ENCODE data around the gene PKNOX2. TPM values are rescaled to one million over a fixed set of nuclear protein-coding genes. Genes with fewer than 3 reads are reported as not detected.
A peak's percentile ranks its signal among the peaks of the same experiment; 100 is the strongest.

PKNOX2 gene
- total RNA-seq, 4 donors from 2014 or later: 0.27 to 4.8 (median 0.75) TPM; not detected in 1

DNA sequence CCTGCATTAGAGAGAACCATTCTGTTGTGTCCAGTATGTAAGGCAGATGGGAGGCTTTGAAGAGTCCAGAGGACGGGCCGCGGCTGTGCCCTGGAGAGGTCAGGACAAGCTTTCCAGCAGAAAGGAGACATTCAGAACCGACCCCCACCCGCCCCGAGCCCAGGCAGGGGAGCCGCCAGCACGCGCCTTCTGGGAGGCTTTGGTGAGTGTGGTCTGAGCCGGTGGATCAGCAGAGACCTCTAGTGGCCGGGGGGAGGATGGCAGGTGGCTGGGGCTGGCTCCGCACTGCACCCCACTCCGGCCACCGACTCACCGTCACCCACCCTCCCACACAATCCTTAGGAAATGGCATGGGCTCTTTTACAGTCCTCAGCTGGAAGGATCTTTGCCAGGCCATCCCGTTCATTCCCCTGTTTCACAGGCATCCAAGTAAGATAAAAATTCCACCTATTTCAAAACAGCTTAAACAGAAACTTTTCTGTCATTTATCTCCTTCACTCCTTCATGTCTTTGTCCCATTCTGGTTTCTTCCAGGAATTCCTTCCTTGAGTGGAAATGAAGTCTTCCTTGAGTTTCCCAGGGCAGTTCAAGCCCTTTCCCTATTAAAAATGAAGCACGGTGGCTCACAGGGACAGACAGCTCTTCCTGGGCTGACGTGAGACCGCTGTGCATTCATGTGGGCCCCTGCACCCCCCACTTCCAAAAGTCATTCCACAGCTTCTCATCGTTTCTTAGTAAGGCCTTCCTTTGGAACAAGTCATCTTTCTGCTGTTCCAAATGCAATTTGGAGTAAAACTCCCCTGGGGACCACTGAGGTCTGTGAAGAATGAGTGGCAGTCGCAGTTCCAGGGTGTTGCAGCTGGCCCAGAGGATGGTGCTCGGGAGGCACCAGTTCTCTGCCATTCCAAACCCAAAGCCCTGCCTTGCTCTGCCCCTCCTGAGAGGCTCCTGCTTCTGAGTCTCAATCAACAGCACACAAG, 240.6 kb downstream of the PKNOX2 start:
- H3K27me3 ChIP-seq: peaks cover 10% of the 10 kb centered on the region
- peak; percentile 63 for DNase-seq
- no peak overlapping the region for H3K27ac ChIP-seq
- H3K36me3 ChIP-seq: no peaks in the 10 kb centered on the region
- no peaks in the 10 kb centered on the region for H3K9me3 ChIP-seq
- intact Hi-C loops (cut with DNase I; ENCODE audit: low total_unique reads) (no loop called here), in situ Hi-C loops (cut with MboI; ENCODE audit: low pct_ligation_motif_present in 1 of 4, low pct_unique_long_range_greater_than_20kb in 1 of 4, low sequenced_read_pairs in 3 of 4) (loop anchor here in 1 of 4 donors (25.0 kb wide), 1 partner anchor 443 kb away; the partner anchor contains the start of gene CCDC15)
- no peak overlapping the region for H3K4me3 ChIP-seq
- TF ChIP-seq POLR2A (IDR thresholded peaks at IDR 0.05) (no peak), EP300 (IDR thresholded peaks at IDR 0.05; ENCODE audit: low read depth) (no peak), POLR2AphosphoS5 (IDR thresholded peaks at IDR 0.05) (no peak)
- TF ChIP-seq, protein P1, sequence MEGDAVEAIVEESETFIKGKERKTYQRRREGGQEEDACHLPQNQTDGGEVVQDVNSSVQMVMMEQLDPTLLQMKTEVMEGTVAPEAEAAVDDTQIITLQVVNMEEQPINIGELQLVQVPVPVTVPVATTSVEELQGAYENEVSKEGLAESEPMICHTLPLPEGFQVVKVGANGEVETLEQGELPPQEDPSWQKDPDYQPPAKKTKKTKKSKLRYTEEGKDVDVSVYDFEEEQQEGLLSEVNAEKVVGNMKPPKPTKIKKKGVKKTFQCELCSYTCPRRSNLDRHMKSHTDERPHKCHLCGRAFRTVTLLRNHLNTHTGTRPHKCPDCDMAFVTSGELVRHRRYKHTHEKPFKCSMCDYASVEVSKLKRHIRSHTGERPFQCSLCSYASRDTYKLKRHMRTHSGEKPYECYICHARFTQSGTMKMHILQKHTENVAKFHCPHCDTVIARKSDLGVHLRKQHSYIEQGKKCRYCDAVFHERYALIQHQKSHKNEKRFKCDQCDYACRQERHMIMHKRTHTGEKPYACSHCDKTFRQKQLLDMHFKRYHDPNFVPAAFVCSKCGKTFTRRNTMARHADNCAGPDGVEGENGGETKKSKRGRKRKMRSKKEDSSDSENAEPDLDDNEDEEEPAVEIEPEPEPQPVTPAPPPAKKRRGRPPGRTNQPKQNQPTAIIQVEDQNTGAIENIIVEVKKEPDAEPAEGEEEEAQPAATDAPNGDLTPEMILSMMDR (IDR thresholded peaks at IDR 0.05): peak; percentile 69 to 95 (median 94)
- WGBS, 2 donors (ENCODE audit: low coverage in 1 of 2): 23 to 40% methylated on average over 4 to 22 of the region's 22 CpGs
- H3K4me1 ChIP-seq: peaks cover 0 to 7% (median 4%) of the 10 kb centered on the region in 4 donors

DNA sequence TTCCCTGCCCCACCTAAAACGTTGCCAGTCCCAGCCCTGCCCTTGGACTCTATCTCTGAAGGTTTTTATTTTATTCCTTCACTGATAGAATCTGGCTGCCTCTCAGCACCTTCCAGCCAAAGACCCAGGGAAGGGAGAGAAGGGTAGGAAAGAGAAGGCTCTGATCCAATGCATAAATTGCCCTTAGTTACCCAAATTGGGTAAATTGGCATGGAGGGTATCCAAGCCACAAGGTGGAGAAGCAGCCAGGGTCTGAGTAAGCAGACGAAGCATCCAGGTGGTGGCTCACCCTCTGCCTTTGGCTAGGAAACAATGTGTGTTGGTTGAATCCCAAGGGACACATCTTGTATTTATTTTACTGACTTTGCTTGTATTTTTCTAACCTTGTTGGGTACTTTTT, 242.5 kb downstream of the PKNOX2 start:
- no peaks in the 10 kb centered on the region for H3K9me3 ChIP-seq
- in situ Hi-C loops (cut with MboI; ENCODE audit: low pct_ligation_motif_present in 1 of 4, low pct_unique_long_range_greater_than_20kb in 1 of 4, low sequenced_read_pairs in 3 of 4) (loop anchor here in 1 of 4 donors (25.0 kb wide), 1 partner anchor 445 kb away; the partner anchor contains the start of gene CCDC15), intact Hi-C loops (cut with DNase I; ENCODE audit: low total_unique reads) (no loop called here)
- WGBS, 2 donors (ENCODE audit: low coverage in 1 of 2): 46 to 53% methylated on average over 2 of the region's 2 CpGs
- peaks cover 10% of the 10 kb centered on the region for H3K27me3 ChIP-seq
- H3K4me1 ChIP-seq: peaks cover 0 to 7% (median 4%) of the 10 kb centered on the region in 4 donors
- H3K27ac ChIP-seq: no peak overlapping the region
- no peaks in the 10 kb centered on the region for H3K36me3 ChIP-seq
- no peak overlapping the region for H3K4me3 ChIP-seq
- DNase-seq: no peak
- TF ChIP-seq POLR2A (IDR thresholded peaks at IDR 0.05): no peak
- TF ChIP-seq, protein P1 (IDR thresholded peaks at IDR 0.05): no peak
- no peak for TF ChIP-seq POLR2AphosphoS5 (IDR thresholded peaks at IDR 0.05)
- no peak for TF ChIP-seq EP300 (IDR thresholded peaks at IDR 0.05; ENCODE audit: low read depth)

DNA sequence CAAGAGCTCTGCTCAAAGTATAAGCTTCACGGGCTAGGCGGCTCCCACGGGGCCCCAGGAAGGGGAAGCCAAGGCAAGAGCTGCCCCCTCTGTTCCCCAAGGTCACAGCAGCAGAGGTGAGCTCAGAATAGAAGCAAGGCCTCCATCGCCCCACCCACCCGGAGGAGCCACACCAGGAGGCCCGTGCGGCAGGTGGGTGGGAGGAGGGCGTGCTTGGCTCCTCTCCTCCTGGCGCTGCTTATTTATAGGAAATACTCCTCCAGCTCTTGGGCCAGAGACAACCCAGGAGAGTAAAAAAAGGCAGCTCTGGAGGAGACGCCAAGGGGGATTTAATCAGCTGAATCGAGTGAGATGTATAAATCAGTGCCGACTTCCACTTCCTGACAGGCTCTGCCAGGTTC, 243.8 kb downstream of the PKNOX2 start:
- no peak for DNase-seq
- WGBS, 2 donors (ENCODE audit: low coverage in 1 of 2): 56 to 73% methylated on average over 6 to 12 of the region's 12 CpGs

More for the DNA sequence above, 243.8 kb downstream of the PKNOX2 start:
- intact Hi-C loops (cut with DNase I; ENCODE audit: low total_unique reads): no loop called here
- Histone ChIP-seq H3K4me3 (no peak overlapping the region), H3K9me3 (no peaks in the 10 kb centered on the region), H3K27ac (no peak overlapping the region), H3K27me3 (peaks cover 10% of the 10 kb centered on the region), H3K4me1 (peaks cover 0 to 7% (median 4%) of the 10 kb centered on the region in 4 donors), H3K36me3 (no peaks in the 10 kb centered on the region)
- TF ChIP-seq POLR2A (IDR thresholded peaks at IDR 0.05): no peak
- TF ChIP-seq, protein P1 (IDR thresholded peaks at IDR 0.05): no peak
- TF ChIP-seq EP300 (IDR thresholded peaks at IDR 0.05; ENCODE audit: low read depth): no peak
- no peak for TF ChIP-seq POLR2AphosphoS5 (IDR thresholded peaks at IDR 0.05)
- in situ Hi-C loops (cut with MboI; ENCODE audit: low pct_ligation_motif_present in 1 of 4, low pct_unique_long_range_greater_than_20kb in 1 of 4, low sequenced_read_pairs in 3 of 4): loop anchor here in 1 of 4 donors (25.0 kb wide), 1 partner anchor 446 kb away; the partner anchor contains the start of gene CCDC15

Data from transverse colon (tissue), 4 donors.